ENCODE results near the gene KRTAP10-12.

DNA sequence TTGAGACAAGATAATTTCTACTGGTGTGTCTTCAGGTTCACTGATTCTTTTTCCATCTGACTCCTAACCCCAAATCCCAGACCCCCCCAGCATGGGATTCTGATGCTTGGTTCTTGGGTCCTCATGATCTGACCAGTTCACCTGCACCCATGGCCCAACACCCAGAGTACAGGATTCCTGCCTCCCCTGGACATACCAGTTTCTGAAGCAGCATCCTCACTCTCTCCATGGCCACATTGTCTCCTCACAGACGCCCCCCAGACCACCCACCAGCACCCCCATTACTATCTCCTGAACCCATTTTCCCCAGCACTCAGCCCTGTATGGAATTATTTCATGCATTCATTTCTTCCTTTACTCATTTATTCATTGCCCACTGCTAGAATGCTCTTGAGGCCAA is 40.1 kb upstream of the KRTAP10-12 start:
- TF ChIP-seq, protein P1, sequence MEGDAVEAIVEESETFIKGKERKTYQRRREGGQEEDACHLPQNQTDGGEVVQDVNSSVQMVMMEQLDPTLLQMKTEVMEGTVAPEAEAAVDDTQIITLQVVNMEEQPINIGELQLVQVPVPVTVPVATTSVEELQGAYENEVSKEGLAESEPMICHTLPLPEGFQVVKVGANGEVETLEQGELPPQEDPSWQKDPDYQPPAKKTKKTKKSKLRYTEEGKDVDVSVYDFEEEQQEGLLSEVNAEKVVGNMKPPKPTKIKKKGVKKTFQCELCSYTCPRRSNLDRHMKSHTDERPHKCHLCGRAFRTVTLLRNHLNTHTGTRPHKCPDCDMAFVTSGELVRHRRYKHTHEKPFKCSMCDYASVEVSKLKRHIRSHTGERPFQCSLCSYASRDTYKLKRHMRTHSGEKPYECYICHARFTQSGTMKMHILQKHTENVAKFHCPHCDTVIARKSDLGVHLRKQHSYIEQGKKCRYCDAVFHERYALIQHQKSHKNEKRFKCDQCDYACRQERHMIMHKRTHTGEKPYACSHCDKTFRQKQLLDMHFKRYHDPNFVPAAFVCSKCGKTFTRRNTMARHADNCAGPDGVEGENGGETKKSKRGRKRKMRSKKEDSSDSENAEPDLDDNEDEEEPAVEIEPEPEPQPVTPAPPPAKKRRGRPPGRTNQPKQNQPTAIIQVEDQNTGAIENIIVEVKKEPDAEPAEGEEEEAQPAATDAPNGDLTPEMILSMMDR (conservative IDR thresholded peaks at IDR 0.05 in 1 of 2, IDR thresholded peaks at IDR 0.05 in 1 of 2; ENCODE audit: extremely low read depth in 1 of 2, insufficient read depth in 1 of 2, low read depth in 1 of 2, low read length in 2 of 2), result no peak
- no peak for TF ChIP-seq EZH2 (IDR thresholded peaks at IDR 0.05; ENCODE audit: borderline replicate concordance, low read length)

All from mammary epithelial cell (primary cell).